Vagina (tissue), 2 donors: ENCODE results near the gene FGGY.

Experiments used
- CTCF ChIP-seq, 3 experiments: fragments of 450-650 bp in 2 of 3; fragments of 200-600 bp in 1 of 3; sonication (generic) in 1 of 3; IDR thresholded peaks; one replicate each; pipeline ENCODE4 v1.5.1; 2017 to 2019; ENCODE audit warnings: antibody characterized with exemption in 3 of 3, mild to moderate bottlenecking in 2 of 3, moderate library complexity in 2 of 3
- POLR2A ChIP-seq, 2 donors: fragments of 450-650 bp; IDR thresholded peaks; one replicate each; pipeline ENCODE4 v1.6.1; 2017; ENCODE audit warnings: antibody characterized with exemption in 2 of 2, mild to moderate bottlenecking in 2 of 2, moderate library complexity in 2 of 2
- POLR2AphosphoS5 ChIP-seq, 2 donors: sonication (generic); formaldehyde crosslinking; IDR thresholded peaks; one replicate each; pipeline ENCODE4 v1.9.0; 2017; ENCODE audit warnings: antibody characterized with exemption in 2 of 2, mild to moderate bottlenecking in 2 of 2, low read depth in 1 of 2; ENCODE audit not compliant: insufficient read depth in 1 of 2

- TF ChIP-seq CTCF (IDR thresholded peaks at IDR 0.05) = no peak
- TF ChIP-seq POLR2AphosphoS5 (IDR thresholded peaks at IDR 0.05; ENCODE audit: insufficient read depth in 1 of 2, low read depth in 1 of 2) = no peak
- TF ChIP-seq POLR2A (IDR thresholded peaks at IDR 0.05) = no peak
Measured at GRCh38 chr1:59798600-59798999, 501.7 kb downstream of the FGGY start.
